ENCODE measurements around the gene CIAO3.

CIAO3 gene

GRCh38 chr16:775236-775796 is 34.5 kb upstream of the CIAO3 start:
- DNase-seq = no peak

GRCh38 chr16:774086-775001 is 33.5 kb upstream of the CIAO3 start:
- ATAC-seq = no peak
- DNase-seq = no peak

More at GRCh38 chr16:775236-775796, 34.5 kb upstream of the CIAO3 start:
- no peak for ATAC-seq

- DNase-seq = no peak
- ATAC-seq = no peak
Measured at GRCh38 chr16:772959-773358, 32.2 kb upstream of the CIAO3 start.

- no peak for ATAC-seq
Measured at GRCh38 chr16:770411-770810, 29.6 kb upstream of the CIAO3 start.

GRCh38 chr16:769934-770333 is 29.1 kb upstream of the CIAO3 start:
- DNase-seq (no peak), ATAC-seq (no peak)

More at GRCh38 chr16:770411-770810, 29.6 kb upstream of the CIAO3 start:
- DNase-seq = no peak

- DNase-seq (no peak), ATAC-seq (no peak)
Measured at GRCh38 chr16:769184-769784, 28.5 kb upstream of the CIAO3 start.

GRCh38 chr16:768428-768827 is 27.6 kb upstream of the CIAO3 start:
- no peak for ATAC-seq
- DNase-seq = no peak

GRCh38 chr16:767743-768235 is 27.0 kb upstream of the CIAO3 start:
- ATAC-seq (no peak), DNase-seq (no peak)

GRCh38 chr16:766820-767640 is 26.2 kb upstream of the CIAO3 start:
- DNase-seq (no peak), ATAC-seq (no peak)

GRCh38 chr16:766008-766819 is 25.4 kb upstream of the CIAO3 start:
- no peak for DNase-seq
- ATAC-seq = no peak

- DNase-seq (no peak), ATAC-seq (no peak)
Measured at GRCh38 chr16:765488-765865, 24.7 kb upstream of the CIAO3 start.

GRCh38 chr16:764848-765487 is 24.2 kb upstream of the CIAO3 start:
- ATAC-seq (no peak), DNase-seq (no peak)

GRCh38 chr16:764184-764750 is 23.5 kb upstream of the CIAO3 start:
- ATAC-seq = no peak
- no peak for DNase-seq

GRCh38 chr16:763369-764183 is 22.8 kb upstream of the CIAO3 start:
- DNase-seq (no peak), ATAC-seq (no peak)

- no peak for ATAC-seq
- DNase-seq = no peak
Measured at GRCh38 chr16:762595-763268, 21.9 kb upstream of the CIAO3 start.

- DNase-seq (no peak), ATAC-seq (no peak)
Measured at GRCh38 chr16:761625-762513, 21.1 kb upstream of the CIAO3 start.

GRCh38 chr16:760545-761343 is 19.9 kb upstream of the CIAO3 start, which contains the start of gene MSLN:
Gene MSLN (plus strand): TSS chr16:760734. CDS start chr16:762681, 1,947 bp downstream.
- ATAC-seq = no peak
- DNase-seq = no peak

All from stimulated activated naive CD8-positive, alpha-beta T cell treated with anti-CD3 and anti-CD28 coated beads, Interleukin-15, Interleukin-2, amounts not matched to agents 100 U/mL and 50 U/mL, for 24 hours (primary cell).